ENCODE measurements around the gene ZNF580. TPM values are rescaled to one million over a fixed set of nuclear protein-coding genes. Genes with fewer than 3 reads are reported as not detected.

ZNF580 gene
- total and polyA plus RNA-seq, 2 of the 8 experiments (the other 6 are each of a cell fraction or from before 2014, with no cell fraction given) = 12.0 to 24.6 TPM

DNA sequence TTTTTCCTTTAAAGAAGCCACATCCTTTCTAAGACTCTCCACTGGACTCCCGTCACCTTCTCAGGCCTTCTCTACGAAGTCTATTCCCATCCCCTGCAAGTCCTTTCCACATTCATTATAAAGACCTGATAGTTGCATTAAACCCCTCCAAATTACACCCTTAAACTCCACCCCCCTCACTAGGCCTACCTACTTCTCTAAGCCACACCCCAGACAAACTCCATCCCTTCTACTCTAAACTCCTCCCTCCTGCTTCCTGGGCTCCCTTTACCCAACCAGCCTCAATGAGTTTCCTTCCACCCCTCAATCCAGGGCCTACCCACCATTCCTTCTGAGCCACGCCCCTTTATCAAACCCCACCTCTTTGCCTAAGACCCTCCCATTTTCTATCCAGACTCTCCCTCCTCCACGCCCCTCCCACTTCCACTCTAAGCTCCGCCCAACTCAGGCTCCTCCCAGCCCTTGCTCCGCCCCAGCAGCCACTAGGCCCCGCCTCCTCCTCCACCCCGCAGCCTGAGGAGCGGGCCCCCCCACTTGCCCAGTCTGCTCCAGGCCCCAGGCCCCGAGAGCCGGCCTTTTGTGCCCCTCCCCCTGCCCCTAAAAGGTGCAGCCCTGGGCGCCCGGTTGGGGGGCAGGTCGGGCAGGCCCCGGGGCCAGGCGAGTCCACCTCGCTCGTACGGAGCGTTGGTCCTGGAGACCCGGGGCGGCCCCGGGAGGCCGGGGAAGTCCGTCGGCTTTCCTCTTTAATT is 41.9 kb upstream of the ZNF580 start (continued):
- TF ChIP-seq SIRT6 (IDR thresholded peaks at IDR 0.05; ENCODE audit: low read length) (no peak), SP1 (IDR thresholded peaks at IDR 0.05; ENCODE audit: low read depth, low read length) (peak; percentile 37; the same call in 1 of the 2 replicates), RNF2 (IDR thresholded peaks at IDR 0.05; ENCODE audit: borderline replicate concordance, low read depth, low read length, missing control alignments, poor library complexity, severe bottlenecking) (no peak), JUND (IDR thresholded peaks at IDR 0.05; ENCODE audit: low read length) (no peak), NANOG (IDR thresholded peaks at IDR 0.05; ENCODE audit: insufficient read depth, low read depth, low read length, poor library complexity, severe bottlenecking) (no peak), EZH2 (IDR thresholded peaks at IDR 0.05; ENCODE audit: low read depth, low read length, severe bottlenecking) (no peak), CREB1 (IDR thresholded peaks at IDR 0.05) (no peak), HDAC6 (IDR thresholded peaks at IDR 0.05; ENCODE audit: low read depth, low read length) (no peak), BACH1 (IDR thresholded peaks at IDR 0.05; ENCODE audit: low read length) (no peak), BRCA1 (IDR thresholded peaks at IDR 0.05; ENCODE audit: low read depth, low read length) (no peak), TAF1 (IDR thresholded peaks at IDR 0.05; ENCODE audit: low read depth, low read length) (peak; percentile 46; the same call in 1 of the 2 replicates), SP2 (IDR thresholded peaks at IDR 0.05; ENCODE audit: low read length) (no peak), SIN3A (conservative IDR thresholded peaks at IDR 0.05 in 1 of 2, IDR thresholded peaks at IDR 0.05 in 1 of 2; ENCODE audit: low read depth in 1 of 2, low read length in 2 of 2) (no peak; a peak in 1 of 4 replicates), FOSL1 (IDR thresholded peaks at IDR 0.05; ENCODE audit: insufficient read depth, low read depth, low read length) (no peak), YY1 (IDR thresholded peaks at IDR 0.05; ENCODE audit: low read depth, low read length) (no peak), KDM4A (IDR thresholded peaks at IDR 0.05; ENCODE audit: low read depth, low read length, severe bottlenecking) (no peak), TBP (IDR thresholded peaks at IDR 0.05; ENCODE audit: low read depth, low read length) (peak; percentile 50; the same call in 1 of the 2 replicates), CTBP2 (IDR thresholded peaks at IDR 0.05; ENCODE audit: borderline replicate concordance, insufficient read depth, insufficient read length, low read length) (no peak), KDM1A (IDR thresholded peaks at IDR 0.05; ENCODE audit: borderline replicate concordance, low read length) (no peak), CBX8 (IDR thresholded peaks at IDR 0.05; ENCODE audit: borderline replicate concordance, low read depth, low read length) (no peak), KDM5A (IDR thresholded peaks at IDR 0.05; ENCODE audit: low read length) (no peak)
- TF ChIP-seq, protein P1, sequence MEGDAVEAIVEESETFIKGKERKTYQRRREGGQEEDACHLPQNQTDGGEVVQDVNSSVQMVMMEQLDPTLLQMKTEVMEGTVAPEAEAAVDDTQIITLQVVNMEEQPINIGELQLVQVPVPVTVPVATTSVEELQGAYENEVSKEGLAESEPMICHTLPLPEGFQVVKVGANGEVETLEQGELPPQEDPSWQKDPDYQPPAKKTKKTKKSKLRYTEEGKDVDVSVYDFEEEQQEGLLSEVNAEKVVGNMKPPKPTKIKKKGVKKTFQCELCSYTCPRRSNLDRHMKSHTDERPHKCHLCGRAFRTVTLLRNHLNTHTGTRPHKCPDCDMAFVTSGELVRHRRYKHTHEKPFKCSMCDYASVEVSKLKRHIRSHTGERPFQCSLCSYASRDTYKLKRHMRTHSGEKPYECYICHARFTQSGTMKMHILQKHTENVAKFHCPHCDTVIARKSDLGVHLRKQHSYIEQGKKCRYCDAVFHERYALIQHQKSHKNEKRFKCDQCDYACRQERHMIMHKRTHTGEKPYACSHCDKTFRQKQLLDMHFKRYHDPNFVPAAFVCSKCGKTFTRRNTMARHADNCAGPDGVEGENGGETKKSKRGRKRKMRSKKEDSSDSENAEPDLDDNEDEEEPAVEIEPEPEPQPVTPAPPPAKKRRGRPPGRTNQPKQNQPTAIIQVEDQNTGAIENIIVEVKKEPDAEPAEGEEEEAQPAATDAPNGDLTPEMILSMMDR (IDR thresholded peaks at IDR 0.05; ENCODE audit: control extremely low read depth in 1 of 3, insufficient read depth in 1 of 3, low read depth in 1 of 3, low read length in 3 of 3) = no peak

Measured in H1 (cell line).